Kidney (tissue), 14 donors: ENCODE data around the gene RREB1. TPM values are rescaled to one million over a fixed set of nuclear protein-coding genes. Genes with fewer than 3 reads are reported as not detected.

ENCODE experiments used
- DNase-seq, 5 donors: peaks; one replicate each; pipeline ENCODE4 v3.0.0-alpha.2; 2013 to 2020
- FAIRE-seq: peaks from 2 replicates; lab custom pipeline; 2012; peaks lifted over from hg19 to GRCh38; lab: Jason Lieb, UNC
- H3K27ac ChIP-seq, 2 donors: one replicate each; pipeline ENCODE4 v1.7.0; 2013; ENCODE audit warnings: low read depth in 2 of 2, low read length in 2 of 2, inconsistent platforms in 1 of 2
- H3K27me3 ChIP-seq: one replicate; pipeline ENCODE4 v1.7.1; 2013; ENCODE audit warnings: low read length, inconsistent platforms; ENCODE audit not compliant: control insufficient read depth, insufficient read depth
- H3K36me3 ChIP-seq, 3 donors: one replicate each; pipeline versions ENCODE4 v1.7.0 to v1.7.1; 2013; ENCODE audit warnings: low read length in 3 of 3, control low read depth in 1 of 3, inconsistent platforms in 1 of 3; ENCODE audit not compliant: insufficient read depth in 3 of 3, control insufficient read depth in 2 of 3
- H3K4me1 ChIP-seq, 3 donors: one replicate each; pipeline versions ENCODE4 v1.7.0 to v1.7.1; 2013; ENCODE audit warnings: low read length in 3 of 3, inconsistent platforms in 1 of 3, low read depth in 1 of 3; ENCODE audit not compliant: control insufficient read depth in 2 of 3, insufficient read depth in 2 of 3
- H3K4me3 ChIP-seq, 3 donors: one replicate each; pipeline versions ENCODE4 v1.7.0 to v1.8.1; 2013; ENCODE audit warnings: low read length in 3 of 3, control low read depth in 1 of 3, inconsistent platforms in 1 of 3
- H3K9ac ChIP-seq, 3 donors: one replicate each; pipeline versions ENCODE4 v1.7.0 to v1.7.1; 2013; ENCODE audit warnings: low read length in 3 of 3, control low read depth in 1 of 3, inconsistent platforms in 1 of 3
- H3K9me3 ChIP-seq, 3 donors: one replicate each; pipeline versions ENCODE4 v1.7.0 to v1.7.1; 2013; ENCODE audit warnings: low read length in 3 of 3, control low read depth in 1 of 3, inconsistent platforms in 1 of 3; ENCODE audit not compliant: control insufficient read depth in 2 of 3, insufficient read depth in 1 of 3
- intact Hi-C: fragments of 100-400 bp; cut with DNase I; formaldehyde crosslinking; loops from one replicate; pipeline ENCODE4 v1.11.1; 2022
- polyA plus RNA-seq: library from polyadenylated mRNA; stranded (reverse); fragments of 350-450 nt; fragmentation: Illumina TruSeq; extraction: RNeasy Lipid Tissue Mini Kit (QIAGEN cat#74804); gene quantifications from one replicate; pipeline ENCODE4 v1.2.3, GENCODE V29; 2014; ENCODE audit warnings: low read depth, low replicate concordance; ENCODE audit not compliant: insufficient read depth
- total RNA-seq: library from RNA; stranded (reverse); fragmentation: NEBNext Ultra II Directional; extraction: Animal tissue kit (Norgen Biotek cat#: 25700); gene quantifications from one replicate; pipeline ENCODE4 v1.2.1, GENCODE V29; 2021
- TF ChIP-seq, protein P1 (sequence below): IDR thresholded peaks from 3 replicates; pipeline ENCODE4 v1.5.1; 2012; ENCODE audit warnings: mild to moderate bottlenecking, moderate library complexity, borderline replicate concordance; ENCODE audit not compliant: insufficient read depth; ENCODE audit errors: extremely low read depth
- donor health status: control.
- donor health status: control.
- donor health status: control.
- donor health status: control.
- donor health status: control.
- donor health status: DM: yes; HTN: yes; CAD: no.
- donor health status: Normal renal cell carcinoma (clear cell type).

Gene RREB1
- total and polyA plus RNA-seq, 2 donors from 2014 or later: 5.9 to 56.5 TPM

DNA sequence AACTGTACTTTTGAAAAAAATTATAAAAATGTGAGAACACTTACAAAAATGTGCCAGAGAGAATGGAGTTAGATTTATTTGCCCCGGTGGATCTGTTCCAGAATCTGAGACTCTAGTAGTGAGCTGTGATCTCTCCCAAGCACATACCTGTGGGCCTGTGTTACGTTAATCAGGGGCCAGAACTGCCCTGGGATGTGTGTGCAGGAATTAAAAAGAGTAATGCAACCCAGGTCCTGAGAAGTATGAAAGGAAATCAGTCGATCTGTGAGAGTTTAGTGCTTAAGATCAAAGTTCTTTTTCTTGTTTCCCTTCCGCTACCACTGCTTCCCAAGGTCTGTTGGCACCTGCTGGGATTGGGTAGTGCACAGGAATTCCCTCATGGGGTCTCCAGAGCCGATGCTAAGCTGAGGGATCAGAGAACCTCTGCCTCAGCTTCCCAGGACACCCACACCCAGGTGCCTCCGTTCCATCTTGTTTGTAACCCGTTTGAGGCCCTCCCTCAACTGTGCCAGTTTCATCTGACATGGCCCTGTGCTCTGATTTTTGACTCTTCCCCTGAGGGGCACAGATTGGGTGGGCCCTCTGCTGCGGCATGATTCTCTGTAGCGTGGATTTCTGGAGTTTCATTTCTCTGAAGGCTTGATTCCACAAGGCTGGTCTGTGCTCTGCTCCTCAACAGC, 87.7 kb downstream of the RREB1 start:
- no peaks in the 10 kb centered on the region for H3K27me3 ChIP-seq
- intact Hi-C loops: no loop called here
- peaks cover 0 to 18% (median 7%) of the 10 kb centered on the region in 3 donors for H3K36me3 ChIP-seq
- H3K4me3 ChIP-seq: no peak overlapping the region
- H3K27ac ChIP-seq: no peak overlapping the region
- TF ChIP-seq, protein P1, sequence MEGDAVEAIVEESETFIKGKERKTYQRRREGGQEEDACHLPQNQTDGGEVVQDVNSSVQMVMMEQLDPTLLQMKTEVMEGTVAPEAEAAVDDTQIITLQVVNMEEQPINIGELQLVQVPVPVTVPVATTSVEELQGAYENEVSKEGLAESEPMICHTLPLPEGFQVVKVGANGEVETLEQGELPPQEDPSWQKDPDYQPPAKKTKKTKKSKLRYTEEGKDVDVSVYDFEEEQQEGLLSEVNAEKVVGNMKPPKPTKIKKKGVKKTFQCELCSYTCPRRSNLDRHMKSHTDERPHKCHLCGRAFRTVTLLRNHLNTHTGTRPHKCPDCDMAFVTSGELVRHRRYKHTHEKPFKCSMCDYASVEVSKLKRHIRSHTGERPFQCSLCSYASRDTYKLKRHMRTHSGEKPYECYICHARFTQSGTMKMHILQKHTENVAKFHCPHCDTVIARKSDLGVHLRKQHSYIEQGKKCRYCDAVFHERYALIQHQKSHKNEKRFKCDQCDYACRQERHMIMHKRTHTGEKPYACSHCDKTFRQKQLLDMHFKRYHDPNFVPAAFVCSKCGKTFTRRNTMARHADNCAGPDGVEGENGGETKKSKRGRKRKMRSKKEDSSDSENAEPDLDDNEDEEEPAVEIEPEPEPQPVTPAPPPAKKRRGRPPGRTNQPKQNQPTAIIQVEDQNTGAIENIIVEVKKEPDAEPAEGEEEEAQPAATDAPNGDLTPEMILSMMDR: no peak
- FAIRE-seq: no peak
- H3K4me1 ChIP-seq: peaks cover 0 to 10% (median 7%) of the 10 kb centered on the region in 3 donors
- H3K9me3 ChIP-seq: no peaks in the 10 kb centered on the region
- DNase-seq: no peak
- no peak overlapping the region for H3K9ac ChIP-seq

DNA sequence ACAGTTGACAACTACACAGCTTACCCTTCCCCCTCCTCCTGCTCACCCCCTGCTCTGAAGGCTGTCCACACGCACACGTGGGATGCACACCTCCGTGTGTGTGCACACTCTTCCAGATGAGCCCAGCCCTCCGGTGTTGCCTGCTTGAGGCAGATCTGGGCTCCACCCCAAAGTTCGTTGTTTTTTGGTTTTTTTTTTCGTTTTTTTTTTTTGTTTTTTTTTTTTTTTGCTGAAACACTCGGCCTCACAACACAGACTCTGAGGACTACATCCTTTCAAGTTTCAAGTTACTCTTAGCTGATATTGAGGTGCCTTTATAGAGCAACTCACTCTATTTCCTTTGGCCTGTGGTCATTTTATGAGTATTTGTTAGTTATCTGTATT, 88.2 kb downstream of the RREB1 start:
- FAIRE-seq (no peak), DNase-seq (no peak)
- intact Hi-C loops: no loop called here
- TF ChIP-seq, protein P1: no peak
- Histone ChIP-seq H3K27me3 (no peaks in the 10 kb centered on the region), H3K36me3 (peaks cover 0 to 14% (median 5%) of the 10 kb centered on the region in 3 donors), H3K4me3 (no peak overlapping the region), H3K9me3 (no peaks in the 10 kb centered on the region), H3K27ac (no peak overlapping the region), H3K4me1 (peaks cover 0 to 15% (median 10%) of the 10 kb centered on the region in 3 donors), H3K9ac (no peak overlapping the region)

DNA sequence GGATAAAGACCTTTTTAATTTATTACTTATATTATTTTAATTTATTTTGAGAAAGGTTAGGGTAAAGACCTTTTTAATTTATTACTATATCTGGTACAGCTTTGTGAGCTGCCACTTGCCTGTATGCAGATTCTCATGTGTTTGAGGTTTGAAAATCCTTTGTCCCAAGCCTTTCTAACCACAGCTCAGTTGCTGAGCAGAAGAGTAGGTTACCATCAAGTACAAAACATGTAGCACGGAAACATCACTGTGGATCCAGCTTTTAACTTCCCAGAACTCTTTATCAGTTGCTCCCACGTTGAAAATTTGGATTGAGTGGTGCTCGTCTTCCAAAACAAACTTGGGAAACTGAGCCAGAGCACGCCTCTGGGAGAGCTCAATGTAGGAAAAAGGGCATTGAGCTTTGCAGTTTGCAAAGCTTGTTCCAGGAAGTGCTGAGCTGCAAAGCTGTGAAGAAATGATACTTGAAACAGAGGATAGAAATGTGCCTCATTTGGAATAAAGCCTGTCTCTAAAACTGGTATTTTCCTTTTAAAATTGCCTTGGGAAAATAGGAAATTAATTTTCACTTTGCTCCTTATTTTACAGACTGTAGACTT, 89.0 kb downstream of the RREB1 start:
- Histone ChIP-seq H3K4me3 (no peak overlapping the region), H3K36me3 (peaks cover 0 to 10% (median 5%) of the 10 kb centered on the region in 3 donors), H3K9me3 (no peaks in the 10 kb centered on the region), H3K27ac (no peak overlapping the region), H3K27me3 (no peaks in the 10 kb centered on the region), H3K9ac (no peak overlapping the region), H3K4me1 (peaks cover 0 to 20% (median 15%) of the 10 kb centered on the region in 3 donors)
- DNase-seq (no peak), FAIRE-seq (no peak)
- intact Hi-C loops: no loop called here
- TF ChIP-seq, protein P1: no peak
